ENCODE results near the gene DDAH1. TPM values are rescaled to one million over a fixed set of nuclear protein-coding genes. Genes with fewer than 3 reads are reported as not detected.

The DDAH1 gene
- total and polyA plus RNA-seq, 11 donors: 5.7 to 33.9 (median 16.1) TPM

GRCh38 chr1:85485516-85485915, 20.6 kb upstream of the DDAH1 start:
- DNase-seq (no peak), ATAC-seq (no peak)
- no peak overlapping the region for H3K27ac ChIP-seq
- intact Hi-C loops (cut with DNase I): no loop called here
- H3K9me3 ChIP-seq: no peaks in the 10 kb centered on the region
- H3K27me3 ChIP-seq: no peaks in the 10 kb centered on the region
- H3K4me3 ChIP-seq: no peak overlapping the region
- H3K4me1 ChIP-seq: no peaks in the 10 kb centered on the region
- WGBS, 4 donors: 90 to 97% (median 94%) methylated on average over 3 of the region's 3 CpGs
- no peaks in the 10 kb centered on the region for H3K36me3 ChIP-seq
- TF ChIP-seq POLR2A (IDR thresholded peaks at IDR 0.05) (no peak), CTCF (IDR thresholded peaks at IDR 0.05) (no peak)

GRCh38 chr1:85484716-85485115, 19.8 kb upstream of the DDAH1 start:
- TF ChIP-seq POLR2A (IDR thresholded peaks at IDR 0.05) (no peak), CTCF (IDR thresholded peaks at IDR 0.05) (no peak)
- DNase-seq (no peak), ATAC-seq (no peak)
- H3K27me3 ChIP-seq: no peaks in the 10 kb centered on the region
- intact Hi-C loops (cut with DNase I): no loop called here
- no peaks in the 10 kb centered on the region for H3K9me3 ChIP-seq
- H3K4me1 ChIP-seq: no peaks in the 10 kb centered on the region
- no peak overlapping the region for H3K4me3 ChIP-seq
- WGBS, 4 donors: 96 to 100% (median 99%) methylated on average over 1 of the region's 1 CpG
- no peak overlapping the region for H3K27ac ChIP-seq
- no peaks in the 10 kb centered on the region for H3K36me3 ChIP-seq

GRCh38 chr1:85484264-85484663, 19.3 kb upstream of the DDAH1 start:
- Histone ChIP-seq H3K27me3 (no peaks in the 10 kb centered on the region), H3K4me1 (no peaks in the 10 kb centered on the region), H3K27ac (no peak overlapping the region), H3K4me3 (no peak overlapping the region), H3K36me3 (no peaks in the 10 kb centered on the region), H3K9me3 (no peaks in the 10 kb centered on the region)
- WGBS, 4 donors: 91 to 96% (median 93%) methylated on average over 2 of the region's 2 CpGs
- no peak for ATAC-seq
- intact Hi-C loops (cut with DNase I): no loop called here
- TF ChIP-seq POLR2A (IDR thresholded peaks at IDR 0.05) (no peak), CTCF (IDR thresholded peaks at IDR 0.05) (no peak)
- DNase-seq: no peak

- WGBS, 4 donors: 85 to 92% (median 89%) methylated on average over 3 of the region's 3 CpGs
Observed at GRCh38 chr1:85481688-85482087, 16.7 kb upstream of the DDAH1 start.

More at GRCh38 chr1:85481688-85482087, 16.7 kb upstream of the DDAH1 start:
- Histone ChIP-seq H3K4me3 (no peak overlapping the region), H3K4me1 (no peaks in the 10 kb centered on the region), H3K36me3 (no peaks in the 10 kb centered on the region), H3K27ac (no peak overlapping the region), H3K27me3 (no peaks in the 10 kb centered on the region), H3K9me3 (no peaks in the 10 kb centered on the region)
- TF ChIP-seq CTCF (IDR thresholded peaks at IDR 0.05) (no peak), POLR2A (IDR thresholded peaks at IDR 0.05) (no peak)
- ATAC-seq (no peak), DNase-seq (no peak)
- intact Hi-C loops (cut with DNase I): no loop called here

Data from heart left ventricle (tissue), 16 donors.